Measurements from ENCODE around the gene CYP4F12.
"Not testable (repeated sequence)": the region's sequence is repeated elsewhere in the genome, so short reads cannot be mapped to it uniquely, and the experiment has no call there.

CYP4F12 gene

GRCh38 chr19:15679089-15679488 lies 6.2 kb downstream of the CYP4F12 start:
- no peak for TF ChIP-seq CTCF (IDR thresholded peaks at IDR 0.05; ENCODE audit: low read depth, low read length, missing control alignments)
- no peak overlapping the region for H3K4me3 ChIP-seq (ENCODE audit: low read depth, low read length)
- DNase-seq (ENCODE audit: low read depth): no peak

GRCh38 chr19:15679865-15680264 lies 7.0 kb downstream of the CYP4F12 start:
- not testable (repeated sequence) for DNase-seq (ENCODE audit: low read depth); H3K4me3 ChIP-seq (ENCODE audit: low read depth, low read length)

GRCh38 chr19:15680478-15681322 lies 7.8 kb downstream of the CYP4F12 start:
- no peak for TF ChIP-seq CTCF (IDR thresholded peaks at IDR 0.05; ENCODE audit: low read depth, low read length, missing control alignments)
- DNase-seq (ENCODE audit: low read depth): no peak
- no peak overlapping the region for H3K4me3 ChIP-seq (ENCODE audit: low read depth, low read length)

GRCh38 chr19:15683411-15683810 lies 10.5 kb downstream of the CYP4F12 start:
- DNase-seq (ENCODE audit: low read depth): no peak
- TF ChIP-seq CTCF (IDR thresholded peaks at IDR 0.05; ENCODE audit: low read depth, low read length, missing control alignments): no peak
- no peak overlapping the region for H3K4me3 ChIP-seq (ENCODE audit: low read depth, low read length)

- no peak for DNase-seq (ENCODE audit: low read depth)
- TF ChIP-seq CTCF (IDR thresholded peaks at IDR 0.05; ENCODE audit: low read depth, low read length, missing control alignments): no peak
These were observed 11.9 kb downstream of the CYP4F12 start for GRCh38 chr19:15684828-15685227.

GRCh38 chr19:15696654-15697194 lies 23.8 kb downstream of the CYP4F12 start:
- H3K4me3 ChIP-seq (ENCODE audit: low read depth, low read length): peak overlapping the region; percentile 18; the same call in 1 of the 2 replicates
- TF ChIP-seq CTCF (IDR thresholded peaks at IDR 0.05; ENCODE audit: low read depth, low read length, missing control alignments): peak; percentile 1
- no peak for DNase-seq (ENCODE audit: low read depth)

More at GRCh38 chr19:15684828-15685227, 11.9 kb downstream of the CYP4F12 start:
- H3K4me3 ChIP-seq (ENCODE audit: low read depth, low read length): no peak overlapping the region

GRCh38 chr19:15701757-15702533 lies 29.1 kb downstream of the CYP4F12 start:
- no peak for DNase-seq (ENCODE audit: low read depth)
- no peak overlapping the region for H3K4me3 ChIP-seq (ENCODE audit: low read depth, low read length)
- TF ChIP-seq CTCF (IDR thresholded peaks at IDR 0.05; ENCODE audit: low read depth, low read length, missing control alignments): no peak
